ENCODE results near the gene CCL25. TPM values are rescaled to one million over a fixed set of nuclear protein-coding genes. Genes with fewer than 3 reads are reported as not detected.
"Not testable (repeated sequence)": the region's sequence is repeated elsewhere in the genome, so short reads cannot be mapped to it uniquely, and the experiment has no call there.

CCL25 gene
- polyA plus RNA-seq, 1 of the 3 experiments (the other 2 are of a cell fraction): not detected

GRCh38 chr19:8023371-8023770, 29.2 kb upstream of the CCL25 start:
- H3K79me2 ChIP-seq (ENCODE audit: insufficient read depth): no peaks in the 10 kb centered on the region
- no peaks in the 10 kb centered on the region for H4K20me1 ChIP-seq (ENCODE audit: insufficient read depth)
- ChIA-PET POLR2A (no interaction called here), CTCF (no interaction called here)
- 83% methylated on average over 5 of the region's 5 CpGs for WGBS (ENCODE audit: low lambda C conversion rate)
- no peaks in the 10 kb centered on the region for H3K9me2 ChIP-seq
- H3K4me1 ChIP-seq (ENCODE audit: control insufficient read depth in 1 of 2, insufficient read depth in 2 of 2, low read depth in 1 of 2, low read length in 1 of 2): no peaks in the 10 kb centered on the region
- no peaks in the 10 kb centered on the region for H3K27me3 ChIP-seq (ENCODE audit: insufficient read depth)
- H3K4me3 ChIP-seq (ENCODE audit: low read depth in 2 of 2, low read length in 1 of 2): no peak overlapping the region
- no peak overlapping the region for H3K4me2 ChIP-seq
- no peak overlapping the region for H3K9ac ChIP-seq
- H2AFZ ChIP-seq (ENCODE audit: low read depth): no peak overlapping the region
- no peaks in the 10 kb centered on the region for H3K36me3 ChIP-seq (replicated peaks in 1 of 2; ENCODE audit: control insufficient read depth in 1 of 2, insufficient read depth in 2 of 2, low read length in 1 of 2)
- H3F3A ChIP-seq (replicated peaks; ENCODE audit: insufficient read depth): no peaks in the 10 kb centered on the region
- TF ChIP-seq TCF12 (IDR thresholded peaks at IDR 0.05) (no peak), NRF1 (IDR thresholded peaks at IDR 0.05; ENCODE audit: low read depth, low read length) (no peak)
- H3K9me3 ChIP-seq: no peaks in the 10 kb centered on the region
- no peak for DNase-seq
- H3K27ac ChIP-seq (ENCODE audit: low read depth in 2 of 2, low read length in 1 of 2): no peak overlapping the region

- DNase-seq; H3K4me3 ChIP-seq (ENCODE audit: low read depth in 2 of 2, low read length in 1 of 2); H3K4me2 ChIP-seq; H3K4me1 ChIP-seq (ENCODE audit: control insufficient read depth in 1 of 2, insufficient read depth in 2 of 2, low read depth in 1 of 2, low read length in 1 of 2); H3F3A ChIP-seq (replicated peaks; ENCODE audit: insufficient read depth); H3K9me3 ChIP-seq; H3K27ac ChIP-seq (ENCODE audit: low read depth in 2 of 2, low read length in 1 of 2); H3K36me3 ChIP-seq (replicated peaks in 1 of 2; ENCODE audit: control insufficient read depth in 1 of 2, insufficient read depth in 2 of 2, low read length in 1 of 2); POLR2A ChIA-PET; H3K27me3 ChIP-seq (ENCODE audit: insufficient read depth); H2AFZ ChIP-seq (ENCODE audit: low read depth); H3K79me2 ChIP-seq (ENCODE audit: insufficient read depth); H4K20me1 ChIP-seq (ENCODE audit: insufficient read depth); H3K9ac ChIP-seq; H3K9me2 ChIP-seq: not testable (repeated sequence)
- CTCF ChIA-PET: interaction anchor here (1.4 kb wide), 1 partner anchor 20 kb away, joined by 3 read pairs; no protein-coding TSS in a partner anchor
- 94% methylated on average over 3 of the region's 3 CpGs for WGBS (ENCODE audit: low lambda C conversion rate)
These were observed 28.3 kb upstream of the CCL25 start for GRCh38 chr19:8024256-8024655.

GRCh38 chr19:8025316-8025715, 27.2 kb upstream of the CCL25 start:
- no peak overlapping the region for H3K4me3 ChIP-seq (ENCODE audit: low read depth in 2 of 2, low read length in 1 of 2)
- ChIA-PET POLR2A (no interaction called here), CTCF (interaction anchor here (0.6 to 1.4 kb wide), 2 partner anchors 19 to 684 kb away, joined by 3 read pairs; no protein-coding TSS in a partner anchor)
- TF ChIP-seq MAX (IDR thresholded peaks at IDR 0.05; ENCODE audit: low read depth) (no peak), FOSL2 (IDR thresholded peaks at IDR 0.05; ENCODE audit: borderline replicate concordance, low read depth) (no peak), TCF12 (IDR thresholded peaks at IDR 0.05) (no peak), RFX5 (IDR thresholded peaks at IDR 0.05; ENCODE audit: low read length) (no peak), POLR2AphosphoS5 (IDR thresholded peaks at IDR 0.05; ENCODE audit: low read depth, low read length) (no peak), USF1 (IDR thresholded peaks at IDR 0.05; ENCODE audit: borderline replicate concordance, low read depth) (no peak), YY1 (IDR thresholded peaks at IDR 0.05; ENCODE audit: low read depth) (no peak), PBX3 (IDR thresholded peaks at IDR 0.05) (no peak), ELF1 (IDR thresholded peaks at IDR 0.05) (no peak), MXI1 (IDR thresholded peaks at IDR 0.05; ENCODE audit: low read depth, low read length) (no peak), CTCF (IDR thresholded peaks at IDR 0.05) (no peak), TAF1 (IDR thresholded peaks at IDR 0.05; ENCODE audit: borderline replicate concordance, low read depth, low read length) (no peak), FOXM1 (IDR thresholded peaks at IDR 0.05; ENCODE audit: low read depth) (no peak), NRF1 (IDR thresholded peaks at IDR 0.05; ENCODE audit: low read depth, low read length) (no peak)
- H4K20me1 ChIP-seq (ENCODE audit: insufficient read depth): no peaks in the 10 kb centered on the region
- no peaks in the 10 kb centered on the region for H3K27me3 ChIP-seq (ENCODE audit: insufficient read depth)
- no peaks in the 10 kb centered on the region for H3K79me2 ChIP-seq (ENCODE audit: insufficient read depth)
- no peaks in the 10 kb centered on the region for H3F3A ChIP-seq (replicated peaks; ENCODE audit: insufficient read depth)
- H3K36me3 ChIP-seq (replicated peaks in 1 of 2; ENCODE audit: control insufficient read depth in 1 of 2, insufficient read depth in 2 of 2, low read length in 1 of 2): no peaks in the 10 kb centered on the region
- H3K9me2 ChIP-seq: no peaks in the 10 kb centered on the region
- no peaks in the 10 kb centered on the region for H3K4me1 ChIP-seq (ENCODE audit: control insufficient read depth in 1 of 2, insufficient read depth in 2 of 2, low read depth in 1 of 2, low read length in 1 of 2)
- H2AFZ ChIP-seq (ENCODE audit: low read depth): no peak overlapping the region
- 100% methylated on average over 4 of the region's 5 CpGs for WGBS (ENCODE audit: low lambda C conversion rate)
- H3K4me2 ChIP-seq: no peak overlapping the region
- no peak for DNase-seq
- no peak overlapping the region for H3K27ac ChIP-seq (ENCODE audit: low read depth in 2 of 2, low read length in 1 of 2)
- H3K9me3 ChIP-seq: no peaks in the 10 kb centered on the region
- no peak overlapping the region for H3K9ac ChIP-seq

Measured in SK-N-SH (cell line).